ENCODE results near the gene SMU1.

SMU1 gene

GRCh38 chr9:33117306-33117705, 40.8 kb upstream of the SMU1 start:
- peak overlapping the region in 2 of 10 experiments; percentile 9; a peak in 1 of 20 replicates for H3K4me3 ChIP-seq
- H3K9ac ChIP-seq, result peak overlapping the region; percentile 39 to 81 (median 70); a peak in 20 of 22 replicates
- peaks cover 62 to 86% (median 76%) of the 10 kb centered on the region in 11 experiments for H3K36me3 ChIP-seq
- H3K4me2 ChIP-seq, result peak overlapping the region; percentile 70 to 91 (median 81)
- H3K27ac ChIP-seq, result peak overlapping the region; percentile 59 to 90 (median 76); a peak in 21 of 22 replicates
- peaks cover under 1 to 60% (median 17%) of the 10 kb centered on the region in 11 experiments; a peak in 18 of 22 replicates for H4K20me1 ChIP-seq
- H3K4me1 ChIP-seq, result peaks cover 42 to 78% (median 62%) of the 10 kb centered on the region in 10 experiments
- no peaks in the 10 kb centered on the region for H3K27me3 ChIP-seq
- no peaks in the 10 kb centered on the region for H3K9me3 ChIP-seq (replicated peaks in 1 of 11)
- no peak for TF ChIP-seq Cebpa-rat (IDR thresholded peaks at IDR 0.05)

GRCh38 chr9:33116860-33117259, 40.4 kb upstream of the SMU1 start:
- Histone ChIP-seq H3K9ac (peak overlapping the region; percentile 39 to 81 (median 70); a peak in 21 of 22 replicates), H3K27ac (peak overlapping the region; percentile 59 to 90 (median 76); a peak in 21 of 22 replicates), H3K36me3 (peaks cover 63 to 86% (median 76%) of the 10 kb centered on the region in 11 experiments), H3K4me2 (peak overlapping the region; percentile 70 to 91 (median 81)), H3K4me1 (peaks cover 44 to 82% (median 60%) of the 10 kb centered on the region in 10 experiments), H3K4me3 (0 out of 20 replicates have a peak overlapping the region, but pooled peaks of 2 of the 10 experiments have one; percentile 9 to 20), H3K27me3 (no peaks in the 10 kb centered on the region), H3K9me3 (replicated peaks in 1 of 11) (no peaks in the 10 kb centered on the region), H4K20me1 (peaks cover 3 to 60% (median 20%) of the 10 kb centered on the region in 11 experiments; a peak in 18 of 22 replicates)
- no peak for TF ChIP-seq Cebpa-rat (IDR thresholded peaks at IDR 0.05)

GRCh38 chr9:33114746-33115145, 38.3 kb upstream of the SMU1 start:
- Histone ChIP-seq H3K9ac (no peak overlapping the region), H3K36me3 (peaks cover 56 to 86% (median 74%) of the 10 kb centered on the region in 11 experiments), H3K27me3 (no peaks in the 10 kb centered on the region), H3K4me1 (peaks cover 42 to 68% (median 57%) of the 10 kb centered on the region in 10 experiments), H3K4me3 (no peak overlapping the region), H3K4me2 (no peak overlapping the region; a peak in 1 of 22 replicates), H4K20me1 (peaks cover 3 to 58% (median 21%) of the 10 kb centered on the region in 11 experiments; a peak in 18 of 22 replicates), H3K9me3 (replicated peaks in 1 of 11) (no peaks in the 10 kb centered on the region), H3K27ac (no peak overlapping the region)
- no peak for TF ChIP-seq Cebpa-rat (IDR thresholded peaks at IDR 0.05)

GRCh38 chr9:33113799-33114547, 37.5 kb upstream of the SMU1 start:
- H3K9ac ChIP-seq, result no peak overlapping the region
- no peak overlapping the region for H3K4me3 ChIP-seq
- no peak overlapping the region for H3K4me2 ChIP-seq
- peaks cover 3 to 64% (median 21%) of the 10 kb centered on the region in 11 experiments; a peak in 17 of 22 replicates for H4K20me1 ChIP-seq
- no peak for TF ChIP-seq Cebpa-rat (IDR thresholded peaks at IDR 0.05)
- no peaks in the 10 kb centered on the region for H3K9me3 ChIP-seq (replicated peaks in 1 of 11)
- H3K27ac ChIP-seq, result 0 out of 22 replicates have a peak overlapping the region, but pooled peaks of 1 of the 11 experiments have one; percentile 12
- no peaks in the 10 kb centered on the region for H3K27me3 ChIP-seq
- peaks cover 40 to 61% (median 52%) of the 10 kb centered on the region in 10 experiments for H3K4me1 ChIP-seq
- H3K36me3 ChIP-seq, result peaks cover 56 to 82% (median 66%) of the 10 kb centered on the region in 11 experiments

GRCh38 chr9:33112094-33112493, 35.6 kb upstream of the SMU1 start:
- peaks cover 55 to 79% (median 66%) of the 10 kb centered on the region in 11 experiments for H3K36me3 ChIP-seq
- TF ChIP-seq Cebpa-rat (IDR thresholded peaks at IDR 0.05), result no peak
- H3K27me3 ChIP-seq, result no peaks in the 10 kb centered on the region
- H3K27ac ChIP-seq, result no peak overlapping the region
- H3K9me3 ChIP-seq (replicated peaks in 1 of 11), result no peaks in the 10 kb centered on the region
- peaks cover 30 to 56% (median 45%) of the 10 kb centered on the region in 10 experiments for H3K4me1 ChIP-seq
- no peak overlapping the region for H3K4me2 ChIP-seq
- no peak overlapping the region for H3K4me3 ChIP-seq
- H3K9ac ChIP-seq, result no peak overlapping the region
- H4K20me1 ChIP-seq, result peaks cover 3 to 61% (median 12%) of the 10 kb centered on the region in 11 experiments; a peak in 11 of 22 replicates

- no peaks in the 10 kb centered on the region for H3K27me3 ChIP-seq
- peaks cover 31 to 56% (median 44%) of the 10 kb centered on the region in 10 experiments for H3K4me1 ChIP-seq
- no peaks in the 10 kb centered on the region for H3K9me3 ChIP-seq (replicated peaks in 1 of 11)
- H3K4me3 ChIP-seq, result no peak overlapping the region
- H4K20me1 ChIP-seq, result peaks cover 0 to 61% (median 10%) of the 10 kb centered on the region in 11 experiments; a peak in 9 of 22 replicates
- peaks cover 55 to 79% (median 66%) of the 10 kb centered on the region in 11 experiments for H3K36me3 ChIP-seq
- no peak overlapping the region for H3K9ac ChIP-seq
- no peak overlapping the region for H3K4me2 ChIP-seq
- no peak for TF ChIP-seq Cebpa-rat (IDR thresholded peaks at IDR 0.05)
- no peak overlapping the region for H3K27ac ChIP-seq
Measured at GRCh38 chr9:33111631-33112030, 35.2 kb upstream of the SMU1 start.

GRCh38 chr9:33110686-33111085, 34.2 kb upstream of the SMU1 start:
- no peak overlapping the region for H3K9ac ChIP-seq
- no peak overlapping the region for H3K4me3 ChIP-seq
- no peak overlapping the region for H3K4me2 ChIP-seq
- peaks cover 49 to 73% (median 60%) of the 10 kb centered on the region in 11 experiments for H3K36me3 ChIP-seq
- no peaks in the 10 kb centered on the region for H3K27me3 ChIP-seq
- no peak overlapping the region for H3K27ac ChIP-seq
- peaks cover 0 to 61% (median 10%) of the 10 kb centered on the region in 11 experiments; a peak in 9 of 22 replicates for H4K20me1 ChIP-seq
- H3K9me3 ChIP-seq (replicated peaks in 1 of 11), result no peaks in the 10 kb centered on the region
- H3K4me1 ChIP-seq, result peaks cover 22 to 56% (median 37%) of the 10 kb centered on the region in 10 experiments
- TF ChIP-seq Cebpa-rat (IDR thresholded peaks at IDR 0.05), result no peak

GRCh38 chr9:33109850-33110595, 33.5 kb upstream of the SMU1 start:
- H4K20me1 ChIP-seq, result peaks cover 0 to 57% (median 10%) of the 10 kb centered on the region in 11 experiments; a peak in 9 of 22 replicates
- H3K4me3 ChIP-seq, result no peak overlapping the region
- peak overlapping the region in 2 of 11 experiments; percentile 11 to 31; a peak in 1 of 22 replicates for H3K9ac ChIP-seq
- H3K4me2 ChIP-seq, result 0 out of 22 replicates have a peak overlapping the region, but pooled peaks of 1 of the 11 experiments have one; percentile 3
- H3K36me3 ChIP-seq, result peaks cover 43 to 66% (median 54%) of the 10 kb centered on the region in 11 experiments
- peaks cover 21 to 51% (median 34%) of the 10 kb centered on the region in 10 experiments for H3K4me1 ChIP-seq
- TF ChIP-seq Cebpa-rat (IDR thresholded peaks at IDR 0.05), result no peak
- no peaks in the 10 kb centered on the region for H3K9me3 ChIP-seq (replicated peaks in 1 of 11)
- no peak overlapping the region for H3K27ac ChIP-seq
- no peaks in the 10 kb centered on the region for H3K27me3 ChIP-seq
